Measurements from ENCODE around the gene ZNF558. TPM values are rescaled to one million over a fixed set of nuclear protein-coding genes. Genes with fewer than 3 reads are reported as not detected.

Gene ZNF558
- total RNA-seq, result 10 to 100 TPM; 23.2 to 55.1 (median 36.6) TPM
- polyA plus RNA-seq, result 10 to 100 TPM in 1 of 3 donors, 1 to 10 TPM in 2; 2.1 to 12.9 (median 2.4) TPM

GRCh38 chr19:8832132-8833021 lies at the start of gene ZNF558, which contains the start of gene MBD3L1:
Gene ZNF558, minus strand, starts transcription at chr19:8832304. Its CDS starts 9,645 bp downstream, at chr19:8822659.
Gene MBD3L1, plus strand, starts transcription at chr19:8832377. Its CDS starts 10,302 bp downstream, at chr19:8842679.
- peak within 1 kb of the TSS; percentile 90 to 98 (median 94) for H3K27ac ChIP-seq
- peak within 1 kb of the TSS; percentile 77 to 92 (median 82) for H3K4me3 ChIP-seq
- H3K36me3 ChIP-seq, result peaks cover 0 to 38% (median 0%) of the 10 kb centered on the region in 4 donors
- intact Hi-C loops (cut with DNase I), result loop anchor here (2.0 to 10.0 kb wide), 6 partner anchors 245 to 1000 kb away; partner anchors contain the start of genes CTXN1, NDUFA7, RPS28 and SNAPC2
- TF ChIP-seq EP300 (IDR thresholded peaks at IDR 0.05), result no peak
- TF ChIP-seq POLR2A (IDR thresholded peaks at IDR 0.05), result peak; percentile 65 to 85
- TF ChIP-seq POLR2AphosphoS5 (IDR thresholded peaks at IDR 0.05), result peak; percentile 87 to 97 (median 92)
- TF ChIP-seq CTCF (IDR thresholded peaks at IDR 0.05), result peak in 2 of 4 experiments; percentile 21 to 29
- no peaks in the 10 kb centered on the region for H3K27me3 ChIP-seq
- DNase-seq, result peak; percentile 99
- 1 to 3% methylated on average over 78 of the region's 78 CpGs for WGBS, 2 donors
- H3K4me1 ChIP-seq, result peaks cover 0 to 20% (median 11%) of the 10 kb centered on the region in 4 donors
- no peaks in the 10 kb centered on the region for H3K9me3 ChIP-seq

- Histone ChIP-seq H3K4me3 (no peak overlapping the region), H3K36me3 (no peaks in the 10 kb centered on the region), H3K4me1 (no peaks in the 10 kb centered on the region), H3K27me3 (no peaks in the 10 kb centered on the region), H3K27ac (no peak overlapping the region), H3K9me3 (peaks cover 0 to 3% (median 0%) of the 10 kb centered on the region in 4 donors)
- no peak for DNase-seq
- intact Hi-C loops (cut with DNase I), result no loop called here
- TF ChIP-seq CTCF (IDR thresholded peaks at IDR 0.05) (no peak), POLR2A (IDR thresholded peaks at IDR 0.05) (no peak), POLR2AphosphoS5 (IDR thresholded peaks at IDR 0.05) (no peak), EP300 (IDR thresholded peaks at IDR 0.05) (no peak)
Measured at GRCh38 chr19:8881512-8881911, 49.4 kb upstream of the ZNF558 start.

- TF ChIP-seq EP300 (IDR thresholded peaks at IDR 0.05), result no peak
- TF ChIP-seq CTCF (IDR thresholded peaks at IDR 0.05), result no peak
- TF ChIP-seq POLR2A (IDR thresholded peaks at IDR 0.05), result no peak
- no peak for TF ChIP-seq POLR2AphosphoS5 (IDR thresholded peaks at IDR 0.05)
- intact Hi-C loops (cut with DNase I), result no loop called here
- no peaks in the 10 kb centered on the region for H3K36me3 ChIP-seq
- peaks cover 0 to 4% (median 0%) of the 10 kb centered on the region in 3 donors for H3K27me3 ChIP-seq
- H3K27ac ChIP-seq, result no peak overlapping the region
- WGBS, 2 donors, result 74 to 79% methylated on average over 2 of the region's 2 CpGs
- no peak for DNase-seq
- no peak overlapping the region for H3K4me3 ChIP-seq
- no peaks in the 10 kb centered on the region for H3K4me1 ChIP-seq
- H3K9me3 ChIP-seq, result peaks cover 0 to 3% (median 0%) of the 10 kb centered on the region in 4 donors
Measured at GRCh38 chr19:8880868-8881488, 48.9 kb upstream of the ZNF558 start.

GRCh38 chr19:8877854-8878705 lies 46.0 kb upstream of the ZNF558 start:
- Histone ChIP-seq H3K27me3 (peaks cover 0 to 7% (median 0%) of the 10 kb centered on the region in 3 donors), H3K9me3 (peaks cover 0 to 3% (median 0%) of the 10 kb centered on the region in 4 donors), H3K4me3 (no peak overlapping the region), H3K36me3 (no peaks in the 10 kb centered on the region), H3K4me1 (no peaks in the 10 kb centered on the region), H3K27ac (no peak overlapping the region)
- TF ChIP-seq POLR2A (IDR thresholded peaks at IDR 0.05), result no peak
- no peak for TF ChIP-seq POLR2AphosphoS5 (IDR thresholded peaks at IDR 0.05)
- no peak for TF ChIP-seq EP300 (IDR thresholded peaks at IDR 0.05)
- TF ChIP-seq CTCF (IDR thresholded peaks at IDR 0.05), result no peak
- DNase-seq, result no peak
- intact Hi-C loops (cut with DNase I), result no loop called here
- 30 to 32% methylated on average over 6 of the region's 6 CpGs for WGBS, 2 donors
